ENCODE results near the gene KDM6B. TPM values are rescaled to one million over a fixed set of nuclear protein-coding genes. Genes with fewer than 3 reads are reported as not detected.

The KDM6B gene
- total and polyA plus RNA-seq, 9 of the 15 experiments (the other 6 are each of a cell fraction or from before 2014, with no cell fraction given) = 0.01 to 22.9 (median 2.2) TPM

- TF ChIP-seq SREBF1 (IDR thresholded peaks at IDR 0.05; ENCODE audit: borderline replicate concordance, low read depth, low read length) (no peak), SIN3A (IDR thresholded peaks at IDR 0.05; ENCODE audit: borderline replicate concordance in 2 of 2, control insufficient read depth in 1 of 2, low read depth in 2 of 2, low read length in 2 of 2) (0 out of 4 replicates have a peak, but pooled peaks of 1 of the 2 experiments have one; percentile 14), JUND (IDR thresholded peaks at IDR 0.05; ENCODE audit: borderline replicate concordance, low read depth, low read length) (0 out of 2 replicates have a peak, but pooled peaks have one; percentile 23), JUND (tag; IDR thresholded peaks at IDR 0.05; ENCODE audit: borderline replicate concordance, low read depth, low read length) (no peak), THRAP3 (IDR thresholded peaks at IDR 0.05; ENCODE audit: borderline replicate concordance) (no peak), ELF4 (CRISPR knock-in tag; IDR thresholded peaks at IDR 0.05) (no peak; the same call in 1 of the 2 replicates), NFIC (IDR thresholded peaks at IDR 0.05) (no peak), KLF16 (IDR thresholded peaks at IDR 0.05) (no peak), SAP30 (IDR thresholded peaks at IDR 0.05; ENCODE audit: borderline replicate concordance, insufficient read depth, low read depth, low read length, poor library complexity, severe bottlenecking) (peak; percentile 68), LARP7 (IDR thresholded peaks at IDR 0.05) (no peak), CCNT2 (IDR thresholded peaks at IDR 0.05; ENCODE audit: borderline replicate concordance, extremely low read depth, insufficient read length, low read depth, low read length) (no peak), NR4A1 (CRISPR knock-in tag; IDR thresholded peaks at IDR 0.05) (no peak), NR4A1 (tag; IDR thresholded peaks at IDR 0.05) (no peak), ZNF695 (CRISPR knock-in tag; IDR thresholded peaks at IDR 0.05) (no peak), ZNF77 (CRISPR knock-in tag; IDR thresholded peaks at IDR 0.05) (no peak), SMAD2 (IDR thresholded peaks at IDR 0.05; ENCODE audit: low read depth, low read length) (no peak), RFX1 (IDR thresholded peaks at IDR 0.05) (no peak), HOXB6 (CRISPR knock-in tag; IDR thresholded peaks at IDR 0.05; ENCODE audit: borderline replicate concordance) (no peak), HMGN3 (IDR thresholded peaks at IDR 0.05; ENCODE audit: borderline replicate concordance, extremely low read depth, insufficient read length, low read depth, low read length) (no peak), HDAC8 (tag; IDR thresholded peaks at IDR 0.05) (no peak), ZBTB7A (IDR thresholded peaks at IDR 0.05; ENCODE audit: borderline replicate concordance, control insufficient read depth, low read depth, low read length) (peak; percentile 97), TAF7 (tag; IDR thresholded peaks at IDR 0.05) (no peak), PCBP2 (IDR thresholded peaks at IDR 0.05; ENCODE audit: low read depth, low read length, poor library complexity, severe bottlenecking) (no peak), ZNF444 (CRISPR knock-in tag; IDR thresholded peaks at IDR 0.05) (no peak), NRF1 (conservative IDR thresholded peaks at IDR 0.05 in 1 of 2, IDR thresholded peaks at IDR 0.05 in 1 of 2) (peak; percentile 38 to 51; a peak in 3 of 4 replicates), ZNF140 (CRISPR knock-in tag; IDR thresholded peaks at IDR 0.05) (no peak), HNRNPK (IDR thresholded peaks at IDR 0.05; ENCODE audit: low read depth, low read length, poor library complexity, severe bottlenecking) (no peak)
- TF ChIP-seq, protein P1, sequence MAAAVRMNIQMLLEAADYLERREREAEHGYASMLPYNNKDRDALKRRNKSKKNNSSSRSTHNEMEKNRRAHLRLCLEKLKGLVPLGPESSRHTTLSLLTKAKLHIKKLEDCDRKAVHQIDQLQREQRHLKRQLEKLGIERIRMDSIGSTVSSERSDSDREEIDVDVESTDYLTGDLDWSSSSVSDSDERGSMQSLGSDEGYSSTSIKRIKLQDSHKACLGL (CRISPR knock-in tag; IDR thresholded peaks at IDR 0.05; ENCODE audit: borderline replicate concordance, poor library complexity, severe bottlenecking) = no peak
Measured at GRCh38 chr17:7844292-7845154, 10.5 kb downstream of the KDM6B start (continued).

All from K562 (cell line).